ENCODE results near the gene SKIC8.

SKIC8 gene

GRCh38 chr15:78321041-78321570 lies 21.7 kb upstream of the SKIC8 start:
- no peak for DNase-seq

DNA sequence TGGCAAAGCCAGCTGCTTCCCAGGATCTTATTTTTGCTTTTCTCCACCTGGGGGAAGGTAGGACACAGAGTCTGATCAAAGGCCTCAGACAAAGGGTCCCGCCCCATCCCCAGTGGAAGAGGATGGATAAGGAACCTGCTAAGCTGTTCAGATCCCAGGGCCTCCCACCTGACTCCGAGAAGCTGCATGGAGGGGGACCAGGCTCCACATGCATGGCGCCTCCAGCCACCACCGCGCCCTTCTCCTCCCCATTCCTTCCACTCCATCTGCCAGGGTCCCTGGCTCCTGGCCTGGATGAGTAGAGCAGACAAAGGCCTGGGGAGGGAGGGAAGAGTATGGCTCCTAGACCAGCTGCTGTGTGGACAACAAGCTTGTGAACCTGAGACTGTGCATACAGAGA lies 20.8 kb upstream of the SKIC8 start:
- no peak for DNase-seq

DNA sequence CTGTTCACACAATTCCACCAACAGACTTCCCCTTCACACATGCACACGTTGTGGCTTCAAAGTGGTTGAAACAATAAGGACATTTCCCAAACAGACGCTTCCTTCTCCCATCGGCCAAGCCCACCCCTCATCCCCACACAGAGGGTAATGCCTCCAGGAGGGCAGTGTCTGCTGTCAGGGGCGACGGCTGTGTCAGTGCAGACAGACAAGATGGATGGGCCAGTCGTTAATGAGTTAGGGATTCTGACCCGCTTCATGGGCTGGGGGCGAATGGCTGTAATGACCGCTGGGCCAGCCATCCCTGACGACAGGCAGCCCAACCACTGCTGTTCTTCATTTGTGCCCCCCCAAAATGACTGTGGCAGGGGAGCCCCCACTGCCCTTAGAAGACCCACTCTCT lies 20.2 kb upstream of the SKIC8 start:
- DNase-seq, result no peak

GRCh38 chr15:78317145-78317836 lies 17.9 kb upstream of the SKIC8 start:
- DNase-seq, result no peak

- no peak for DNase-seq
Observed at GRCh38 chr15:78316283-78317083, 17.1 kb upstream of the SKIC8 start.

DNA sequence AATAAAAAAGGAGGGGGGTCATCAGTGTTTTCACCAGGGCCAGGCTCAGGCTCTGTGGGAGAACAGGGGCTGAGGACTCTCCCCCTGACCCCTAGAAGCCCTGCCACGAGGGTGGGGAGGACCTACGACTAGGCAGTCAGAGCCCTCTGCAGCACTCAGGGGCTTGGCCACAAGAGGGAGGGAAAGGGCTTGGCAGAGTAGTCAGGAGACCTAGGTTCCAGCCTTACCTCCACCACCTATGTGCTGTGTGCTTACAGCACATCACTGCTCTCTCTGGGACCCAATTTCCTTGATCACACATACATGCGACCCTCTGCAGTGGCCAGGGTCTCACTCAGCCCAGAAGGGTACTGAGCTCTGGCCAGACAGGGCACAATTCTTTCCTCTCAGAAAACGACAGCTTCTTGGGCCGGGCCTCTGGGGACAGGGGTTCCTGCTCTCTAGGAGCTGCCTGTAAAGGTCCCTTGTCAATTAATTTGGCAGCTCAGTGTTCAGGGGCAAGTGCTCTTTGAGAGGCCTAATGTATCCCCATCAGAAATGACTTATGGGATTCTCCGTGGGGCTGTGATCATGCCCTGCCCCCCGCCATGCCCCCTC lies 16.4 kb upstream of the SKIC8 start:
- DNase-seq, result no peak

DNA sequence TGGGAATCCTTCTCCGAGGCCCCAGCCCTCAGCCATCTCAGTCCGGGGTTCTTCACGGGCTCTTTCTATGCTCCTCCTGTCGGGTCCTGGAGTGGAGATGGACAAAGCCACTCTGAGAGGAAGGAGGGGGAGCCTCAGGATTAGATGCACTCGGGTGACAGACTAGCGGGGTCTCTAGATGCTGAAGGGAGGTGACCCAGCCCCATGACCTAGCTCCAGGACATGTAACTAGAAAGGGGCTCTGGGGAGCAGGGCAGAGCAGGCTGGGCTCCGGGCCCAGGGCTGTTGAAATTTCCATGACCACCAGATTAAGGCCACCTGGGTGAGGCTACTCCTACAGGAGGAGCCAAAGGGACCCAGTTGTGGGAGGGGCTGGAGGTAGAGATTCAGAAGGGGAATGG lies 14.8 kb upstream of the SKIC8 start:
- DNase-seq, result no peak

DNA sequence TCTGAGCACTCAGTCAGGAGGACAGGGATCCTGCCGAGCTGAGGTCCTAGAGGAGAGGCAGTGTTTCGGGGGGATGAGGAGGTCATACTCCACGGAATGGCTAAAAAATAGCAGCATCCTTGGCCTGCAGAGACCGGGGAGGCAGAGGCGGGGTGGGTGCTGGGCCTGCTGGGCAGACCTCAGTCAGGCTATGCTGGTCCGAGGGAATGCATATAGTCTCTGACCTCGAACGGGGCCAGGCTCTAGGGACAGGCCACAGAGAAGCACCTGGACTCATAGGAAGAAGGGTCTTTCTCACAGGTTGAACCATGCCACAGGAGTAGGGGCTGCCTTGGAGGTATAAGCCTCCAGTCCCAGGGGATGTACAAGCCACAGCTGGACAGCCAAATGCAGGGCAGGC lies 14.0 kb upstream of the SKIC8 start:
- no peak for DNase-seq

DNA sequence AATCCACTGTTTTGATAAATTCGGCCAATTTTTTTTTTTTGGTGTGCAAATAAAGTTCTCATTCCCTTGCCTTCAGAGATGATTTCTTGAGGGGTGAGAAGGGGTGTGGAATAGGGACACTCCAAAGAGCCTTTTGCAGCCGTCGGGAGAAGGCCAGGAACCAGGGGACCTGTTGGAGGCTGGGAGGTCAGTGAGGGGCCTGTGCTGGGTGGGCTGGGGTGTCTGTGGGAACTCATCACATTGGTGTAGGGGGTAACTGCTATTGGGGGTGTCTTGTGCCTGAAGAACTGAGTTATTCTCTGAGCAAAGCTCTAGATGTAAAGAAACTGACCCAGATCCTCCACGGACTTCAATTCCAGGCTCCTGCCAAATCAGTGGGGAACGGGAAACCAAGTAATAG lies 13.5 kb upstream of the SKIC8 start:
- no peak for DNase-seq

GRCh38 chr15:78312536-78312935 lies 13.1 kb upstream of the SKIC8 start:
- no peak for DNase-seq

DNA sequence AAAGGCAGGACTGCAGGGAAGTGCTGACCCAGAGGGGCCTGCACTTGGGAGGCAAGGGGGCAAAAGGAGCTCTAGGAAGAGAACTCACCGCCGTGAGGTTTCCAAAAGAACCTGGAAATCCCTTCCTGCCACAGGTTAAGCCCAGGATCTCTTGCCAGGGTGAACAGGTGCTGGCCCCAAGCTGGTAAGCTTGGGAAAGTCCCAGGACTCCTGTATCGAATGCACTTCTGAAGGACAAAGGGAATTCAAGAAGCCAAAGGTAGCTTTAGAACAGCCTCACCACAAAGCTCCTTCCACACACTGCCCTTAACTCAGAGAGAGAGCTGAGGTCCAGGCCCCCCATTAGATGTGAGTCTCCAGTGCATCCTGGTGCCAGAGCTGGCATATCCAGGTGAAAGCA lies 11.9 kb upstream of the SKIC8 start:
- DNase-seq, result no peak

DNA sequence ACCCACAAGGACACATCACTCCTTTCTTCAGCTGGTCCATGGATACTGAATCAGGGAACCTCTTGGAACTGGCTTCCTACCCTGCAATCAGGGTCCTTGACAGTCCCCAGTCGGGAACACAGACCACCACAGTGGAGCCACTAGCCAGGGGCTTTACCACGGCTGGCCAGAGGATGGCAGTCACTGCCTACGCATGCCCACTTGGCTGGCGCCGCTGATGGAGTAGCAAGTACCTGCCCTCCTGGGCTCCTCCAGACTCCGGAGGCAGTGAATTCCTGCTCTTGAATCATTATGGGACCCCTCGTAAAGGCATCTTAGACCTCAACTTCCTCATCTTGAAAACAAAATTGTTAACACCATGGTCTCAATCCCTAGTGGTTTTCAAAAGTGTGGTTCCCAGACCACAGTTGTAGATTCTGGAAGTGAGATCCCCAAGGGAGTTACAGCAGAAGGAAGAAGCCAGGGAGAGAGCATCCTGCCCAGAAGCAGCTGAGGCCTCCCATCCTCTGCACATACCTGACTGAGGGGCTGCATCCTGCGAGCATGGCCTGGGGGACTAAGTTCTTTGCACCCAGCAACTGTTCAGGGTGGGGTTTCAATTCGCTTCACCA lies 9.1 kb upstream of the SKIC8 start:
- peak; percentile 32 for DNase-seq

- DNase-seq, result no peak
Observed at GRCh38 chr15:78307976-78308375, 8.6 kb upstream of the SKIC8 start.

- DNase-seq, result no peak
Observed at GRCh38 chr15:78306176-78306774, 6.9 kb upstream of the SKIC8 start.

DNA sequence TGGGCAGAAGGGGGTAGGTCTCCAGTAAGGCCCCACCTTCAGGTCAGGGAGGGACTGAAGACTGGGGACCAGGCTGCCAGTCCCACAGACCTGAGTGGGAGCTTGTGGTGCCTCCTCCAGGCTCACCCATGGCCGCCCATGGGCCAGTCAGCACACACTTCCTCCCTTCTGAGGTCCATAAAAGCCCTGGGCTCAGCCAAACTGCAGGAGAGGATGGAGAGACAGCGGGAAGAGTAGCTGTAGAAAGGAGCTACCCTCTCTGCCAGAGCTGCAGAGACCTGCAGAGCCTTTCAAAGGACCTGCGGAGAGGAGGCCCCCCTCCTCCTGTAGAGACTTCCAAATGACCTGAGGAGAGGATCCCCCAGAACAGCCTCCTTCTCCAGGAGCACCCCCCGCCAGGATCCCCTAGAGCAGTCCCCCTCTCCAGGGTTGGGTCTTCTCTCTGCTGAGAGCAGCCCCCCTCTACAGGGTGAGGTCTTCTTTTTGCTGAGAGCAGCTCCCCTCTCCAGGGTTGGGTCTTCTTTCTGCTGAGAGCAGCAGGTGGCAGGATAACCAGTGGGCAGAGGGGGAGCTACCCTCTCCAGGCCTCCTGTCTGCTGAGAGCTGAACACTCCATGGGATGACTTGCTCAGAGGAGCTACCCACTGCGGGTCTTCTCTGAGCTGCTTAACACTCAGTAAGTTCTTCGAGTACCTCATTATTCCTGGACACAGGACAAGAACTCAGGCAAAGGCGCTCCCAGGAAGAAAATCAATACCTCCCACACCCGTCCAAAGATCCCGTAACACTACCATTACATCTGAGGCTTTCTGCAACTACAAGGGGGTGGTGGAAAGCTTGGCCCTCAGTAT lies 5.0 kb upstream of the SKIC8 start:
- DNase-seq, result no peak

DNA sequence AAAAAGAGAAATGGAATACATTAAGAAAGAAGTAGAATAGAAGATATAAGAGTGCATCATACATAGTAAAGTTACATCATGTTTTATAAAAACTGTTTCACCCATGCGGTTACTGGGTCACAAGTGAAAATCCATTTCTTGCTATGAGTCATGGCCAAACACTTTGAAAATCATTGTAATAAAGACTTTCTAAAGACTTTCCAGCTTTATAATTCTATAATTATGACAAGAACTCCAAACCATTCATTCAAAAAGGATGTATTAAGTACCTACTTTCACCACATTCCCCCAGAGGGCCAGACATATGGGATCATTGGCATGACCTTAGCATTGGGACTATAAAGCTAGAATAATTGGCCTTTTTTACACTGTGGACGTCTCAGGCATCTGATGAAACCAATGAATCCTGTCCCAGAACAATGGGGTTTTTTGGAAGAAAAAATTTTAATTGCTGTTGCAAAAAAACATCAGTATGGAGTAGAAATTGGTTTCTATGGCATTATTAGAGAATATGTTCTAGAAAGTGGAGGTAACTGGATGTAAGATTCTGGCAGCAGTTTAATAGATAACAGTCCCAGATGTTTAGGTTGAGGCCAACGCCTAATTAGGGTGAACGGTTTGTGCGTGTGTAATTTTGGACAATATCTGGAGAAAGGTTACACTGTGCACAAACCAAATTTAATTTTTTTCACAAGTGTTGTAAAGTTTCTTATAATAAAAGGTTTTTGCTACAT lies 3.3 kb upstream of the SKIC8 start:
- no peak for DNase-seq

DNA sequence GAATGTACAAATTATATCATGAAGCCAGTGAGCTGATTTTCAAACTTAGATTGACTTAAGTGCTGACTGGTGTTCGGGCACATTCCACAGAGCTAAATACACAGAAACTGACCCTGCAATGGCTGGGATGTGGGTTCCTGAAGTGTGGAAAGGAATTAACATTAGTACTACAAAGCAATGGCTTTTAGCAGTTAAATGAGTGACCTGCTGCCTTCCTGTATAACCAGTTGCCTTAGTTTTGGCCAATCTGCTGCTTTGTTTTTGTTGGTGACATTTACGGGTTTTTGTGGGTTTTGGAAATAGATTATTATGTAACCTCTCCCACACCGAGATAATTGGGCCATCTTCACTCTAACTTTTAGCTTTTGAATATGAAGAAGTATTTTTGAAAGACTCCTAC lies 2.4 kb upstream of the SKIC8 start:
- no peak for DNase-seq

DNA sequence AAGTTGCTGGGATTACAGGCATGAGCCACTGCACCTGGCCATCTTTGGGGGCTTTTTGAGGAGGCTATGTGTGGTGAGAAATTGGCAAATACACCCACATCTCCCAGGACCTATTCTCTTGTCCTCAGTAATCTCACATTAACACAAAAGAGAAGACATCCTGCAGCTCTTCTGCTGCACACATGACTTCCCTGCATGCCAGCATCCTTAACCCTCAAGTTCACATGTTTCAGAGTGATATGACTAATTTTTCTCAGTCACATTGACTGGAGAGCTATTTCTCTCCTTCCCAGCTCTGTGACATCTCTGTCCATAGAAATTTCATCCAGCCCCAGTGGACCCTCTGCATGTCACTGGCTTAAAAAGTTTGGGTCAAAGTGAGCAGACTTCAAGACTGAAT lies 1.9 kb upstream of the SKIC8 start:
- DNase-seq, result no peak

- no peak for DNase-seq
Observed at GRCh38 chr15:78292219-78292618, 7.2 kb downstream of the SKIC8 start.

- no peak for DNase-seq
Observed at GRCh38 chr15:78291698-78292097, 7.7 kb downstream of the SKIC8 start.

GRCh38 chr15:78291052-78291451 lies 8.4 kb downstream of the SKIC8 start:
- no peak for DNase-seq
